K562 (cell line): Measurements from ENCODE around the gene IRAK4. TPM values are rescaled to one million over a fixed set of nuclear protein-coding genes. Genes with fewer than 3 reads are reported as not detected.

Source experiments
- CXXC5 ChIP-seq: fragments of 250-450 bp; sonication (Bioruptor Pico); IDR thresholded peaks from 2 replicates; pipeline ENCODE4 v1.8.0; 2022; ENCODE audit warnings: inconsistent platforms, mild to moderate bottlenecking, moderate library complexity
- HDAC1 ChIP-seq, 2 experiments: fragments of 450-650 bp; IDR thresholded peaks; 2 replicates each; pipeline ENCODE4 v1.6.1; 2016 to 2017; ENCODE audit warnings: inconsistent platforms in 1 of 2, mild to moderate bottlenecking in 1 of 2, moderate library complexity in 1 of 2
- HOMEZ ChIP-seq: fragments of 250-450 bp; sonication (Bioruptor Pico); IDR thresholded peaks from 2 replicates; pipeline ENCODE4 v1.4.0; 2020; ENCODE audit warnings: mild to moderate bottlenecking, moderate library complexity
- MAFG ChIP-seq: fragments of 450-650 bp; conservative IDR thresholded peaks from 2 replicates; pipeline ENCODE4 v1.6.1; 2016; ENCODE audit warnings: missing genetic modification characterization, missing compliant biosample characterization
- NONO ChIP-seq, 2 experiments: fragments of 200-400 bp in 1 of 2; fragments of 450-650 bp in 1 of 2; formaldehyde crosslinking in 1 of 2; IDR thresholded peaks; 2 replicates each; pipeline ENCODE4 v1.6.1; 2017; ENCODE audit warnings: low read depth in 2 of 2, mild to moderate bottlenecking in 2 of 2, moderate library complexity in 2 of 2, low read length in 1 of 2
- PHB ChIP-seq: fragments of 250-450 bp; sonication (Bioruptor Pico); IDR thresholded peaks from 2 replicates; pipeline ENCODE4 v1.5.0; 2021
- POLR2B ChIP-seq: fragments of 450-650 bp; IDR thresholded peaks from 2 replicates; pipeline ENCODE4 v1.6.1; 2018; ENCODE audit warnings: low read depth; ENCODE audit not compliant: partially characterized antibody
- RUNX1 ChIP-seq: sonication (generic); IDR thresholded peaks from 2 replicates; pipeline ENCODE4 v1.6.1; 2016; ENCODE audit warnings: antibody characterized with exemption, low read depth
- SOX6 ChIP-seq: fragments of 450-650 bp; IDR thresholded peaks from 2 replicates; pipeline ENCODE4 v1.6.1; 2014; ENCODE audit warnings: mild to moderate bottlenecking
- SPI1 ChIP-seq: IDR thresholded peaks from 2 replicates; pipeline ENCODE4 v1.6.1; 2011; ENCODE audit warnings: low read depth, low read length, control low read depth, borderline replicate concordance
- USF1 ChIP-seq: sonication (generic); formaldehyde crosslinking; IDR thresholded peaks from 2 replicates; pipeline ENCODE4 v1.9.0; 2022; ENCODE audit warnings: mild to moderate bottlenecking, missing genetic modification reagents
- ZBTB40 ChIP-seq, 2 experiments: fragments of 450-650 bp in 1 of 2; sonication (generic) in 1 of 2; formaldehyde crosslinking in 1 of 2; IDR thresholded peaks; 2 replicates each; pipeline versions ENCODE4 v1.7.1 to v1.9.0; 2016 to 2022; ENCODE audit warnings: inconsistent platforms in 1 of 2, mild to moderate bottlenecking in 1 of 2, missing genetic modification reagents in 1 of 2
- polyA plus RNA-seq, 8 experiments: library from polyadenylated mRNA; depleted of rRNA in 4 of 8; stranded (reverse) in 5 of 8; unstranded in 3 of 8; fragments of >200 nt; fragmentation: Nextera tagmentation in 2 of 8; fragmentation: Illumina TruSeq in 1 of 8; extraction: Ambion mirVana in 2 of 8; extraction: Trizol in 1 of 8; gene quantifications; 2 replicates each; pipeline versions ENCODE4 v1.2.1 to v1.2.3, GENCODE V29; 2011 to 2014; ENCODE audit warnings: inconsistent platforms in 1 of 8, missing spikeins in 1 of 8
- total RNA-seq, 7 experiments: library from RNA; depleted of rRNA in 6 of 7; stranded (reverse); fragments of >200 nt in 6 of 7; fragmentation: Illumina TruSeq in 2 of 7; extraction: Trizol in 2 of 7; gene quantifications; 2 replicates each; pipeline versions ENCODE4 v1.2.1 to v1.2.3, GENCODE V29; 2011 to 2021; ENCODE audit warnings: low replicate concordance in 1 of 7

IRAK4 gene
- total and polyA plus RNA-seq, 9 of the 15 experiments (the other 6 are each of a cell fraction or from before 2014, with no cell fraction given): 10.8 to 34.5 (median 16.0) TPM

GRCh38 chr12:43805860-43806736 is 47.3 kb downstream of the IRAK4 start, which contains the start of gene TWF1 (continued):
- no peak for TF ChIP-seq HOMEZ
- TF ChIP-seq MAFG (tag): peak; percentile 59
- no peak for TF ChIP-seq PHB
- peak; percentile 92 for TF ChIP-seq SPI1
- TF ChIP-seq USF1 (CRISPR knock-in tag): no peak
- no peak for TF ChIP-seq RUNX1
- TF ChIP-seq SOX6: 0 out of 2 replicates have a peak, but pooled peaks have one; percentile 22
- TF ChIP-seq ZBTB40 (IDR thresholded peaks at IDR 0.05): 0 out of 2 replicates have a peak, but pooled peaks have one; percentile 39
- no peak for TF ChIP-seq ZBTB40 (CRISPR knock-in tag; IDR thresholded peaks at IDR 0.05)
- peak in 1 of 2 experiments; percentile 15; a peak in 1 of 4 replicates for TF ChIP-seq HDAC1 (IDR thresholded peaks at IDR 0.05)
- TF ChIP-seq CXXC5 (CRISPR knock-in tag): peak; percentile 90
- TF ChIP-seq NONO (IDR thresholded peaks at IDR 0.05; ENCODE audit: low read depth in 2 of 2, low read length in 1 of 2): peak; percentile 66 to 80; a peak in 3 of 4 replicates
- TF ChIP-seq POLR2B: peak; percentile 82
